IPS-NIHi11 (cell line): Measurements from ENCODE around the gene KDM8.

Experiments used
- DNase-seq: peaks from one replicate; pipeline ENCODE4 v3.0.0; 2012; ENCODE audit warnings: mixed read lengths, low spot score

The KDM8 gene

GRCh38 chr16:27215660-27216059 lies 12.3 kb downstream of the KDM8 start:
- DNase-seq = no peak

DNA sequence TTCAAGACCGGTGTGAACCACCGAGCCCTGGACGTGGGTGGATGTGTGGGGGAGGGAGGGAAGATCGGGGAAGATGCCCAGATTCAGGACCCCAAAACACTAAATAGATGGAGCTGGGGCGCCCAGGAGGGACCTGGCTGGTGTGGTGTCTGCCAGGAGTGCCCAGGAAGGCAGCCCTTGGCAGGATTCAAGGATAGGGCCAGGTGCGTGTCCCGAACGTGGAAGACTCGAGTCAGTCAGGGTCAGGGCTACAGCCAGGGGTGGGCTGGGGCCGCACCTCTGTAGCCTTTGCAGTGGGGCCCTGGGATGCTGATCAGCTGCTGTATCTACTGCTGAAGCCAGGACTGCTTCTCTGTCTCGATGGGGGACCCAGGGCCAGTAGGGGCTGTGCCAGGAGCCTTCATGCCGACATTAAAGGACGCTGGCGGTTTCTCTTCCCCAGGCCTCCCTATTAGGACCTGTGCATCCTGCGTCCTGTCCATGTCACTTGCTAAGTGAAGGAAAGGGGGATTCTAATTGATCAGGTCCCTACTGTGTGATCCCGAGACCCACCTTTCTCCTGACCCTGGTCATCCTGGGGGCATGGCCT lies 13.1 kb downstream of the KDM8 start:
- no peak for DNase-seq

- DNase-seq = peak; percentile 91
Measured at GRCh38 chr16:27217256-27217655, 13.9 kb downstream of the KDM8 start.

DNA sequence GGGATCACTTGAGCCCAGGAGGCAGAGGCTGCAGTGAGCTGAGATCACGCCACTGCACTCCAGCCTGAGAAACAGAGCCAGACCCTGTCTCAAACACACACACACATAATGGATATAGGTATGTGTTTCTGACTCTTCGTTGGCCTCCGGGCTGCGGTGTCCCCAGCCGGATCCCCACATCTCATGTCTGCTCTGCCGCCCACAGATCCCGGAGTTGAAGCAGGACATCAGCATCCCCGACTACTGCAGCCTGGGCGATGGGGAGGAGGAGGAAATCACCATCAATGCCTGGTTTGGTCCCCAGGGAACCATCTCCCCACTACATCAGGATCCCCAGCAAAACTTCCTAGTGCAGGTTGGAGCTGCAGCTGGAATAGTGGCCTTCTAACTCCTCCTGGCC lies 15.4 kb downstream of the KDM8 start:
- DNase-seq = no peak

DNA sequence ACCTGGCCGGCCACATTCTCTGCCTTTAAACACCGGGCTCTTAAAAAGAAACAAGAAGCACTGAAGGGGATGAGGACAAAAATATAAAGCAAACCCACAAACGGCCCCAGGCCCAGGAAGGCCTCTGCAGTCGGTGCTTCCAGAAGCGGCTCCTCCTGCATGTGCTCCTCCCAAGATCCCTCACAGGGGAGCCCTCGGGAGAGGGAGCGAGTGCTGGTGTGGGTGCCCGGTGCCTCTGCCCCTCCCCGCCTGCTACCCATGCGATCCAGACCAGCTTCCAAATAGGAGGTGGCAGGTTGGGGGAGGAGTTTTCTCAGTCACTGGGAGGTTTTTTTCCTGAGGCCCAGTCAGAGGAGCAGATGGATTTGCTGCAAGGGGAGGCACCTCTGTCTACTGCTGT lies 15.8 kb downstream of the KDM8 start:
- no peak for DNase-seq

GRCh38 chr16:27220120-27220519 lies 16.8 kb downstream of the KDM8 start:
- DNase-seq = no peak

GRCh38 chr16:27220527-27220926 lies 17.2 kb downstream of the KDM8 start:
- DNase-seq = no peak

DNA sequence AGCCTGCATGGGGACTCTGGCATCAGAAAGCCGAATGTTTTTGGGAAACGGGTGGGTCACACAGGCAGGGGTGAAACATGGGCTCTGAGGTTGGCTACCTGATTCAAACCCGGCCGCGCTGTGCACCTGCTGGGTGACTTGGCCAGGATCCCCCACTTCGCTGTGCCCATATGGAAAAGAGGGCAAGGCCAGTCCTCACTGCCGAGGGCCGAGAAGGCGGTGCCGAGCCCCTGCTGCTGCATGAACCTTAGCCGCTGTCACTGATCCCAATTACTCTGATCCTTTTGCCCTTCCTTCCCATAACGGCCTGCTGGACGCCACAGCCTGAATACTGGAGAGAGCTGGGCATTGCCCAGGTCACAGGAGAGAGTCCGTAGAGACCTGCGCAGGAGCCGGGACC lies 17.7 kb downstream of the KDM8 start:
- DNase-seq = no peak

- DNase-seq = no peak
Measured at GRCh38 chr16:27221576-27222248, 18.4 kb downstream of the KDM8 start.

- no peak for DNase-seq
Measured at GRCh38 chr16:27222249-27223225, 19.2 kb downstream of the KDM8 start.

DNA sequence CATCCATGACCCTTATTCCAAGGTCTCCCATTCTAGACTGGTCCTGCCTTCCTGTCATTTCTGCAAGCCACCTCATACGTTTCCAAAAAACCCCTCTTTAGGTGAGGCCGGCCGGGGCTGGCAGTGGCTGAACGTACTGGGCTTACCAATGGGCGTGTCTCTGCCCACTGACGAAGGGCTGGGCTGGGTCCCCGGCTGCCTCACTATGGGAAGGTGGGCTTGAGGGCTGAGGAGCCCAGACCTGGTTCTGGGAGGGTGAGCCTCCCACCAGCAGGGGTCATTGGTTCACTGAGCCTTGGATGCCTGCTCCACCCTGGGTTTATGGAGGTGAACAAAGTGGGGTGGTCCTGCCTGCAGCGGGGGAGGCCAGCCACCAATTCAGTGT lies 19.9 kb downstream of the KDM8 start:
- no peak for DNase-seq

- no peak for DNase-seq
Measured at GRCh38 chr16:27223701-27224100, 20.4 kb downstream of the KDM8 start.

- no peak for DNase-seq
Measured at GRCh38 chr16:27224271-27224737, 21.0 kb downstream of the KDM8 start.

DNA sequence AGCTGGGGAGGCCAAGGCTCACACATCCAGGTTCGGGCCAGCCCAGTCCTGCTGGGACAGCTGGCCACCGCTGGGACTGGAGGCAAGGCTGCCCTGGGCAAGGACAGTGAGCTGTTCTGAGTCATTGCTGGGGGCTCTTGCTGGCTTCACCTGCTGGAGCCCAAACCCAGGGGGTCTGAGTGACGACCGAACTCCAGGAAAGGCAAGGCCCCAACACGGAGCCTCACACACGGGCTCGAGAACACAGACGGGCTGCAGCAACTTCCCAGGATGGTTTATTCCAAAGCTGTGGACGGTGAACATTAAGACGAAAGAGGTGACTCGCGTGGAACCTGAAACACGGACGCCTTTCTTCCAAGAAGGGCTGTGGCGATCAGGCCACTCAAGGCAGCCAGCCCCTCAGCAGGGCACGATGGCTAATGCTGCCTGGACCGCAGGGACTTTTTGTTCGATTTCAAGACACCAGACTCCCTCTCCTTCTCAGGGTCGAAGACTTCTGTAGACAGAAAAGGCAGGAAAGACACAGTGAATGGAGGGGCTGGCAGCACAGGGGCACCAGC lies 21.5 kb downstream of the KDM8 start:
- DNase-seq = no peak

GRCh38 chr16:27225536-27226360 lies 22.4 kb downstream of the KDM8 start:
- no peak for DNase-seq

DNA sequence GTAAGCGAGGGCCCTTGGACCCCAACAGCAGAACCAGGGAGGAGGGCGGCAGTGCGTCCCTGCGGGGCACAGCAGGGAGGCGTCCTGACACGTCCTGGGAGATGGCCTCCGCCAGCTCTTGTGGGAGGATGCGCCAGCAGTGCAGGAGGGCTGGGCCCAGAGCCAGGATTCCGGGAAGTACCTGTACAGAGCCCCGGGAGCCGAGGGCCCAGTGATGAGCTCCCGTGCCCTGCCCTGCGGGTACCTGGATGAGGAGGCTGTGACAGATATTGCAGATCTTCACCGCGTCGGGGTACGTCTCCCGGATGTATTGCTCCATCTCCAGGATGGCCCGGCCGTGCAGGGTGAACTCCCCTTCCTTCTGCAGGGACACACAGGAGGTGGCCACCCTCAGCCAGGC lies 23.1 kb downstream of the KDM8 start:
- no peak for DNase-seq

DNA sequence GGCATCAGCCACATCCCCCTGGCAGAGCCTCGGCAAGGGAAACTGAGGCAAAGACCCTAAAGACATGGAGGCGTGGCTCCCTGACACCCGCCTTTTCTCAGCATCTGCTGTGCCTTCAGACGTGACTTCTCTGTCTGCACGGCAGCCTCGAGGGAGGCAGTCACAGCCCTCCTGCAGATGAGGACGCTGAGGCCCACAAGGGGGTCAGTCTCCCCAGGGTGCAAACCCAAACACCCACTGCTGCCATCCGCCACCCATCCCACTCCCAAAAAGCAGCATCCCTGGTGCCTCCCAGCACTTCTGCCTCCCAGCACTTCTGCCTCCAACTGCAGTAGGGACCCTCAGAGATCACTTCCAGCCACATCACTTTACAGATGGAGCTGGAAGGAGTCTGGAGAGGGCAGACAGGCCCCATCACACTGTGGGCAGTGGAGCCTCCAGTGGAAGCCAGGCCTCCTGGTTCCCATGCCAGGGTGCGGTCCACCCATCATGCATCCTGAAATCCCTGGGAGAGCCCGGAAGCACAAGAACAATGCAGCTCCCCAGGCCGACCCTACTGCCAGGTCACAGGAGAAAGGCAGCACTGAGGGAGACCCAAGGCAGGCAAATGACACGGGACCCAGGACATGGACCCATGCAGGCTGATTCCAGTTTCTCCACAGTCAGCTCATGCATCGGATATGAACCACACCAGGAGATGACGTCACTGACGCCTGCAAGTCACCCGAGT lies 23.8 kb downstream of the KDM8 start:
- DNase-seq = no peak

DNA sequence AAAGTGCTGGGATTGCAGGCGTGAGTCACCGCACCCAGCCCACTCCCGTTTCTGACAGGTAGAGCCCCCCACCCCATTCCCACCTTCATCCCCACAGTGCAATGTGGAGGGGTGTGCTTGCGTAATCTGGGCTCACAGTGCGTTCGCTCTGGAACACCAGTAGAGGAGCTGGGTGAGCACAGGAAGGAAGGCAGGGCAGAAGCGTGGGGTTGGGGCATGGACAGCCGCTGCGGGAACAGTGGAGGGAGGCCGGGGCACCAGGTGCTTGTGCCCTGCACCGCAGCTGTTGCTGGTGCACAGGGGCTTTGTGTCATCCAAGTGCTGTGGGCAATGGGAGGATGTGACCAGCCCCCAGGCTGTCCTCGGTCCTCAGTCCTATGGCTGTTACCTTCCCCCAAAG lies 24.7 kb downstream of the KDM8 start:
- DNase-seq = no peak

DNA sequence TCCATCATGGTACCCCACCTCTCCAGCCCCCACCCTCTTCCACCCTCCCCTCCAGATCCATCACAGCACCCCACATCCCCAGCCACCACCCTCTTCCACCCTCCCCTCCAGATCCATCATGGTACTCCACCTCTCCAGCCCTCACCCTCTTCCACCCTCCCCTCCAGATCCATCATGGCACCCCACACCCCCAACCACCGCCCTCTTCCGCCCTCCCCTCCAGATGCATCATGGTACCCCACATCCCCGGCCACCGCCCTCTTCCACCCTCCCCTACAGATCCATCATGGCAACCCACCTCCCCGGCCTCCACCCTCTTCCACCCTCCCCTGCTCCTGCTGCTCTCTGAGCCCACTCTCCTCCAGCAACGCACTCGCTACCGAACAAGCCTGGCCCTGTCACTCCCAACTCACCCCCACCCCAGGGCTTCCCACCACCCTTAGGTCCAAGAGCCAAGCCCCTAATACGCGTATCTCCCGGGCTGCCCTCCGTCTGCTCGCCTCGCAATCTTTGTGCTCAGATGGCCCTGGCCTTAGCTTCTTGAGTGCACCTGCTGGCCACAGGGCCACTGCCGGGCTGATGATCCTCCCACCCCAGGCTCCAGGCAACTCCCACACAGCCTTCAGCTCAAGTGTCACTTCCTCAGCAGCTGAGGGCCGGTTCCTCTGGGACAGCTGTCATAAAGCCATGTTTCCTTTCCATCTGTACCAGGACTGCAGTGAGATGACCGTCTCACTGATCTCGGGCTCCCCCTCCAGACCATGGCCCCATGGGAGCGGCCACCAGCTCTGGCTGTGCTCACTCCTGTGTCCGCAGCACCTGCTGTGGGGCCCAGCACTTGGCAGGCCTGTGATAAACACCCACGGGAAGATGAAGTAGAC lies 25.5 kb downstream of the KDM8 start:
- no peak for DNase-seq

DNA sequence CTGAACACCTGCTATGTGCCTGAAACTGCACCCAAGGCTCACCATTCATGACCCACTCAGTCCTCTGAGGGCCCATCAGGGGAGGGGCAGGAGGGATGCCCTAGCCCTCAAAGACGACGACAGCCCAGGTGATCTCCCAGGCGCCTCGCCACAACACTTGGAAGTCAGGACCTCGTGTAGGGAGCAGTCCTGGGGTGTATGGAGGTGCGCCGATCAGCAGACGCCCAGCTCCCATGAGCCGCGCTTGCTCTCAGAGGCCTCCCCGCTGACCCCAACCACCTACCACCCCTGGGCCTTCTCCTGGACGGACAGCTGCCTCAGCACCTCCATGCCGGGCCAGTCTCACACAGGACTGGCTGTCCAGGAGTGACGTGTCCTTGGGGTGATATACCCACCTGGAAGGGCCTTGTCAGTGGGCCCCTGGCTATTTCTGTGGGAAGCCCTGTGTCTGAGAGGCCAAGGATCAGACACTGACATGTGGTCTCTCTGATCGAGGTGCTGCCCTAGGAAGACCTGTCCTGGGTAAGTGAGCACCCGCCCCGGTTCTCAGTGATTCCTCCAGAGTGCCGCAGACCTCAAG lies 26.7 kb downstream of the KDM8 start:
- no peak for DNase-seq
